PC-9 (cell line): Measurements from ENCODE around the gene SRSF1. TPM values are rescaled to one million over a fixed set of nuclear protein-coding genes. Genes with fewer than 3 reads are reported as not detected.

ENCODE experiments used
- BruUV-seq: library from RNA; stranded (reverse); fragments of 400-500 nt; replicated peaks from 2 replicates; lab custom pipeline; 2021; lab: Mats Ljungman, UMichigan
- CTCF ChIA-PET: fragments of 300-600 bp; sonication (Branson Sonifier 250); formaldehyde crosslinking; loops from one replicate; lab custom pipeline; 2022; ENCODE audit warnings: antibody characterized with exemption; lab: Charles Lee
- POLR2A ChIA-PET: fragments of 300-600 bp; sonication (Branson Sonifier 250); formaldehyde crosslinking; loops from one replicate; lab custom pipeline; 2022; ENCODE audit warnings: antibody characterized with exemption; ENCODE audit not compliant: unreplicated experiment; lab: Charles Lee
- DNase-seq, 2 experiments: peaks; one replicate each; pipeline versions ENCODE4 v3.0.0 to v3.0.0-alpha.2; 2015 to 2022; ENCODE audit warnings: mixed read lengths in 1 of 2
- H2AFZ ChIP-seq: fragments of 200-600 bp; sonication (generic); 2 replicates; pipeline ENCODE4 v1.8.1; 2017; ENCODE audit warnings: antibody characterized with exemption
- H3F3A ChIP-seq: fragments of 200-600 bp; sonication (generic); 2 replicates; pipeline ENCODE4 v1.8.1; 2017; ENCODE audit warnings: antibody characterized with exemption, mild to moderate bottlenecking, low read depth; ENCODE audit not compliant: insufficient read depth
- H3K27ac ChIP-seq: fragments of 200-600 bp; sonication (generic); 2 replicates; pipeline ENCODE4 v1.6.1; 2016; ENCODE audit warnings: mixed run types
- H3K27me3 ChIP-seq: fragments of 200-600 bp; sonication (generic); 2 replicates; pipeline ENCODE4 v1.6.1; 2016; ENCODE audit warnings: low read depth, mixed run types; ENCODE audit not compliant: insufficient read depth
- H3K36me3 ChIP-seq: fragments of 200-600 bp; sonication (generic); 2 replicates; pipeline ENCODE4 v1.6.1; 2016; ENCODE audit warnings: low read depth, mixed run types
- H3K4me1 ChIP-seq: fragments of 200-600 bp; sonication (generic); replicated peaks from 2 replicates; pipeline ENCODE4 v1.6.1; 2016; ENCODE audit warnings: mixed run types; ENCODE audit not compliant: insufficient read depth
- H3K4me2 ChIP-seq: fragments of 200-600 bp; sonication (generic); 2 replicates; pipeline ENCODE4 v1.6.1; 2017; ENCODE audit warnings: mixed run types
- H3K4me3 ChIP-seq: fragments of 200-600 bp; sonication (generic); 2 replicates; pipeline ENCODE4 v1.6.1; 2016; ENCODE audit warnings: mixed run types
- H3K79me2 ChIP-seq: fragments of 200-600 bp; sonication (generic); 2 replicates; pipeline ENCODE4 v1.6.1; 2017; ENCODE audit warnings: low read depth, mixed run types
- H3K9me2 ChIP-seq: fragments of 200-600 bp; sonication (generic); 2 replicates; pipeline ENCODE4 v1.8.1; 2017; ENCODE audit warnings: mild to moderate bottlenecking; ENCODE audit not compliant: insufficient read depth
- H3K9me3 ChIP-seq: fragments of 200-600 bp; sonication (generic); 2 replicates; pipeline ENCODE4 v1.8.1; 2016; ENCODE audit warnings: low read depth; ENCODE audit not compliant: insufficient read depth
- H4K20me1 ChIP-seq: fragments of 200-600 bp; sonication (generic); 2 replicates; pipeline ENCODE4 v1.8.1; 2017; ENCODE audit not compliant: insufficient read depth
- CTCF ChIP-seq: fragments of 200-600 bp; sonication (generic); conservative IDR thresholded peaks from 2 replicates; pipeline ENCODE4 v1.6.1; 2017; ENCODE audit warnings: mixed run types, antibody characterized with exemption, mild to moderate bottlenecking, moderate library complexity
- EZH2 ChIP-seq: fragments of 200-600 bp; sonication (generic); IDR thresholded peaks from 2 replicates; pipeline ENCODE4 v1.8.0; 2017; ENCODE audit warnings: antibody characterized with exemption, low read depth
- intact Hi-C: fragments of 100-400 bp; cut with micrococcal nuclease; formaldehyde crosslinking; loops from one replicate; pipeline ENCODE4 v1.10.0; 2022; ENCODE audit not compliant: unreplicated experiment
- total RNA-seq: library from RNA; stranded (reverse); gene quantifications from 2 replicates; pipeline ENCODE4 v1.2.3, GENCODE V29; 2021

The SRSF1 gene
- total RNA-seq, 1 experiment from 2014 or later = 278 TPM

GRCh38 chr17:58052945-58053715, 46.1 kb upstream of the SRSF1 start:
- intact Hi-C loops = no loop called here
- Histone ChIP-seq H3K27me3 (no peaks in the 10 kb centered on the region), H3K4me1 (peaks cover 18% of the 10 kb centered on the region), H2AFZ (no peak overlapping the region), H3K4me3 (no peak overlapping the region), H3K36me3 (no peaks in the 10 kb centered on the region), H3K4me2 (no peak overlapping the region), H3K79me2 (no peaks in the 10 kb centered on the region), H3F3A (peaks cover 11% of the 10 kb centered on the region; the same call in 1 of the 2 replicates), H3K9me2 (no peaks in the 10 kb centered on the region), H3K9me3 (no peaks in the 10 kb centered on the region), H3K27ac (no peak overlapping the region), H4K20me1 (no peaks in the 10 kb centered on the region)
- TF ChIP-seq EZH2 (no peak), CTCF (no peak)
- POLR2A ChIA-PET = no interaction called here
- CTCF ChIA-PET = no interaction called here
- DNase-seq = no peak
- no TSS peak for BruUV-seq

- Histone ChIP-seq H3K9me2 (no peaks in the 10 kb centered on the region), H3K27me3 (no peaks in the 10 kb centered on the region), H4K20me1 (no peaks in the 10 kb centered on the region), H3K4me1 (peaks cover 18% of the 10 kb centered on the region), H3K9me3 (no peaks in the 10 kb centered on the region), H3K36me3 (no peaks in the 10 kb centered on the region), H3F3A (peaks cover 11% of the 10 kb centered on the region; the same call in 1 of the 2 replicates), H3K27ac (no peak overlapping the region), H2AFZ (no peak overlapping the region), H3K79me2 (no peaks in the 10 kb centered on the region), H3K4me3 (no peak overlapping the region), H3K4me2 (no peak overlapping the region)
- ChIA-PET CTCF (interaction anchor here (0.5 kb wide), 1 partner anchor 102 kb away, joined by 6 read pairs; no protein-coding TSS in a partner anchor), POLR2A (no interaction called here)
- BruUV-seq = no TSS peak
- no peak for DNase-seq
- intact Hi-C loops = no loop called here
- TF ChIP-seq EZH2 (no peak), CTCF (no peak)
Measured at GRCh38 chr17:58052407-58052806, 45.4 kb upstream of the SRSF1 start.

- no peaks in the 10 kb centered on the region for H3K79me2 ChIP-seq
- H3K4me1 ChIP-seq = peaks cover 9% of the 10 kb centered on the region
- H3K9me3 ChIP-seq = no peaks in the 10 kb centered on the region
- ChIA-PET CTCF (no interaction called here), POLR2A (interaction anchor here (0.6 kb wide), 1 partner anchor 39 kb away, joined by 19 read pairs; no protein-coding TSS in a partner anchor)
- H3F3A ChIP-seq = peaks cover 7% of the 10 kb centered on the region; the same call in 1 of the 2 replicates
- TF ChIP-seq CTCF (no peak), EZH2 (no peak)
- no peak overlapping the region for H3K27ac ChIP-seq
- no peak for DNase-seq
- no peaks in the 10 kb centered on the region for H3K36me3 ChIP-seq
- no peak overlapping the region for H3K4me2 ChIP-seq
- H3K4me3 ChIP-seq = no peak overlapping the region
- H4K20me1 ChIP-seq = no peaks in the 10 kb centered on the region
- no TSS peak for BruUV-seq
- H3K9me2 ChIP-seq = no peaks in the 10 kb centered on the region
- intact Hi-C loops = no loop called here
- no peak overlapping the region for H2AFZ ChIP-seq
- H3K27me3 ChIP-seq = no peaks in the 10 kb centered on the region
Measured at GRCh38 chr17:58051468-58051867, 44.4 kb upstream of the SRSF1 start.
